GM21528 (cell line): Measurements from ENCODE around the gene GRIK3.

Source experiments
- ATAC-seq: cut with Tn5 transposase; IDR thresholded peaks from one replicate; pipeline ENCODE4 v1.9.1; 2021; ENCODE audit warnings: mild to moderate bottlenecking, moderate library complexity; ENCODE audit not compliant: unreplicated experiment, low FRiP score

Gene GRIK3

DNA sequence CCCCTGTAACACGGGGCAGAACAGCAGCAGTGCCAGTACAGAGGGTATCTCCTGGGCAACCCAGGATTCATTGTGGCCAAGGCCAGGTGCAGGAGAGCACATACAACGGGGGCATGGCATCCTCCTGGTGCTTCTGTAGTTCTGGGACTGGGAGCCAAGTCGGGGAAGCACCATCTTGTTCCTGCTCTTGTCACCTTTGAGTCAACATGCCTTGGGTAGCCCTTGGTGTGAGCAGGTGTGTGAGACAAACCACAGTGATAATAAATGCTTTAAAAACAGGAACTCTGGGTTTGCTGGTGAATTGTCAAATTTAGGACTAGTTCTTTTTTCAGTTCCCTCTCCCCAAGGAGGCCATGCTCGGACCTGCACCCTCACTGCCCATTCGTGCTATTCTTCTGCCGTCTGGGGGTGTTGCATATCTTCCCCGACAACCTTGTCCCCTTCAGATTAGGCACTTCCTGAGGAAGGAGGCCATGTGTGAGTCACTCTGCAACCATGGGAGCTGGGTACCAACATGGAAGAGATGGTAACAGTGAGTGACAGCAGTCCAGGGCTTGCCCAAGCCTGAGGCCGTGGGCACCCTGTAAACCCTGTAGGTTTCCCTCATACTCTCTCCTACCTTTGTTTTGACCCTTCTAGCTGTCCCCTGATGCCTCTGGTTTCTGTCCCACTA lies 150.2 kb downstream of the GRIK3 start:
- ATAC-seq: no peak

DNA sequence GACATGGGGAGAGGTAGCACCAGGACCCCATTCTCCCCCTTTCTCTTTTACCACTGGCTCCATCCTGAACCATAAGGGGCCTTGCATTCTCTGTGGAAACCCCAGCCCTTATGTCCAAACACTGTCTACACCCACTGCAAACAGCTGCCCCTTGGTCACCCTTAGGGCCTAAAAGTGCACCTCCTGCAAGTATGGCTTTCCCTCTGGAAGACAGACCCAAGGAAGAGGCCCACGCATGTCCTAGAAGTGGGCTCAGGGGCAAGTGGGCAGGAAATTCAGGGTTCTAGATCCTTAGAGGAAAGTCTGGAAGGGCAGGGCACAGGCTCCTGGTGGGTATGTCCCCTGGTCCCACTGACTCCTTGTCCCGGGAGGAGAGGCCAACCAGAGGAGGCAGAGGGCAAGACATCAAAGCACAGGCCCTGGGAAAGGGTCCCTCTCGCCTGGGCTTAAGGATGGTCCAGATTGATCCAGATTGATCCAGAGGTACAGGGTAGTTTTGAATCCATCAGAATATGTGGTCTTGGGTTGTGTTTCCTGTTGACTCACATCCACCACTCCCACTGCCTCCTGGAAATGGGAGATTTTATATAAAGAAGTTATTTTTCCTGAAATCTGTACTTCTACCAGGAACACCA lies 150.9 kb downstream of the GRIK3 start:
- ATAC-seq: no peak

GRCh38 chr1:36882536-36883285 lies 151.6 kb downstream of the GRIK3 start:
- no peak for ATAC-seq

- ATAC-seq: no peak
Observed at GRCh38 chr1:36881541-36881940, 152.8 kb downstream of the GRIK3 start.

GRCh38 chr1:36881068-36881405 lies 153.3 kb downstream of the GRIK3 start:
- no peak for ATAC-seq

DNA sequence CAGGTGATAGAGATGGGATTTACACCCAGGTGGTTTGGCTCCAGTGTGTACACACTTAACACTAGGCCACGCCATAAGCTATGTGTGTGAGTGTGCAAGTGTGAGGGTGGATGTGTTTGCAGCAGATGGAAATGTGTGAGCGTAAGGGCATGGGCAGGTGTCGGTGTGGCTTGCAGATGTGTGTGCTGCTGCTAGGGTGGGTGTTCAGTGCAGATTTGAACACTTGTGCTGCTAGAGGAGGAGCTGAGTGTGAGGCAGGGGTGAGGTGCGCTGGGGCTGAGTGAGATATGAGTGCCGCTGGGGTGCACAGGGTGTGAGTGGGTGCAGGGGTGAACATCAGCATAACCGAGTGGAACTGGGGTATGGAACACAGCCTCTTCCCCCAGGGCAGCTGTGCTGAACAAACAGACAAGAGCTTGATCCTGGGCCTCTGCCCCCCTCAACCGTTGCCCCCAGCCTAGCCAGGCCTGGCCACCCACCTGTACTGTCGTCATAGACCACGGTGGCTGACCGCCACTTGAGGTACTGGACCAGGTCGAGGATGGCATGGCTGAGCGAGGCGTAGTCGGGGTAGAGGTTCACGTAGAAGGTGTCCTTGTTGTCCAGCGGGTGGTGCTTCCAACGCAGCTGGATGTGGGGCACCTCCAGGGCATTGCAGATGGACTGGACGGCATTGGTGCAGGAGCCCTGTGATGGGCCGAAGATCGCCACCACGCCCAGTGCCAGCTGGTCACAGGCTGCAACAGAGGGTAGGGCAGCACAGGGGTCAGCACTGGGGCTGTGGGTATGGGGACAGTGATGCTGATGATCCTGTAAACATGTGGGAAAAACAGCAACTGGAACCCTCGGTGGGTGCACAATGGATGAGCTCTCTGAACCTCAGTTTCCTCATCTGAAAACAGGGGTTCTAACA lies 153.9 kb downstream of the GRIK3 start:
- no peak for ATAC-seq

GRCh38 chr1:36879613-36880012 lies 154.7 kb downstream of the GRIK3 start:
- no peak for ATAC-seq

DNA sequence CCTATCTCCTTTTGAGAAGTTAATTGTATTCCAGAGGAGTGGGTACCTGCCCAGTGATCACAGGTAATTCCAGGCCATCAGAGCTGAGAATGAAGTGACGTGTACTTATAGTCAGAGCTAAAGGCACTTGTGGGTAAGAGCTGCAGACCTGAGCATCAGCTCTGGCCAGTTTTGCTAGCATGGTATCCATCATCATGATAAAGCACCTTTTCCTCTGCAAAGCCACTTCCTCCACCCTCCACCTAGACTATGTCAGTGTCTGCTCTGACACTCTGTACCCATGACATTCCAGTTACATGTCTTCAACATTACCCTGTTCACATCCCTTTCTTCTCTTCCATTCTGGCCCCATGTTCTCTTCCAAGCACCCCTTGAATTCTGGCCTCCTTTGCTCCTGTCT lies 157.3 kb downstream of the GRIK3 start:
- ATAC-seq: no peak

DNA sequence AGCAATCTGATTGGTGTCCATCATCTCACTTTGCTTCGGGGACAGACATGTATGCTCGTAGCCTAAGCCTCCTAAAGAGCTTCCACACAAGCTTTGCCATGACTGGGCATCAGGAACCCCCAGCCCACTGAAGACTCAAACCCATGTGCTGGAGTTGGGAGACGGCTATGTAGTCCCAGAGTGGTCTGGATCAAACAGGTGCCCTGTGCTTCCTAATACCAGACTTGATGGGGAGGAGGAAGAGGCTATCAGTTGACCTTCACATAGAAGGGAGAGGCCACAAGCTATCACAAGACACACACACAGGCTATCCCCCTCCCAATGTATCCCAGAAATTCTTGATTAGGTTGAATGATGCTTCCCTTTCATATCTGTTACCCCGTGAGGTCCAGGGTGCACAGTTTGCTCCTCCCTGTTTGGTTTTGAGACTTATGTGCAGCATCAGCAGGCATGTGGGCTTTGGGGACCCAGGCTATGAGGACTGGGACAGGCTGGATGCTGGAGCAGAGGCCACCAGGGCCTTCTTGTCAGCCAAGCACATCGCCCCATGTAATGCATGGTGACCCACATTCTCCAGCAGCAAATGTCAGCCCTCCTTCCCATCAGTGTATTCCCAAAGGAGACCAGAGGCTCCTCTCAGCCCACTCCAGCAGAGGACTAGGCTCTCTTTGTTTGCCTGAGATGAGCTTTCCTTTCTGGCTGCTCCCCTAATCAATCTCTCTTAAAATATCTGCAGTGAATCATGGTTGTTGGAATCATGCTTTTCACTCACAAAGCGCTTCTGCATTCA lies 159.8 kb downstream of the GRIK3 start:
- no peak for ATAC-seq

- no peak for ATAC-seq
Observed at GRCh38 chr1:36872858-36873257, 161.5 kb downstream of the GRIK3 start.

GRCh38 chr1:36872126-36872754 lies 162.1 kb downstream of the GRIK3 start:
- ATAC-seq: no peak

DNA sequence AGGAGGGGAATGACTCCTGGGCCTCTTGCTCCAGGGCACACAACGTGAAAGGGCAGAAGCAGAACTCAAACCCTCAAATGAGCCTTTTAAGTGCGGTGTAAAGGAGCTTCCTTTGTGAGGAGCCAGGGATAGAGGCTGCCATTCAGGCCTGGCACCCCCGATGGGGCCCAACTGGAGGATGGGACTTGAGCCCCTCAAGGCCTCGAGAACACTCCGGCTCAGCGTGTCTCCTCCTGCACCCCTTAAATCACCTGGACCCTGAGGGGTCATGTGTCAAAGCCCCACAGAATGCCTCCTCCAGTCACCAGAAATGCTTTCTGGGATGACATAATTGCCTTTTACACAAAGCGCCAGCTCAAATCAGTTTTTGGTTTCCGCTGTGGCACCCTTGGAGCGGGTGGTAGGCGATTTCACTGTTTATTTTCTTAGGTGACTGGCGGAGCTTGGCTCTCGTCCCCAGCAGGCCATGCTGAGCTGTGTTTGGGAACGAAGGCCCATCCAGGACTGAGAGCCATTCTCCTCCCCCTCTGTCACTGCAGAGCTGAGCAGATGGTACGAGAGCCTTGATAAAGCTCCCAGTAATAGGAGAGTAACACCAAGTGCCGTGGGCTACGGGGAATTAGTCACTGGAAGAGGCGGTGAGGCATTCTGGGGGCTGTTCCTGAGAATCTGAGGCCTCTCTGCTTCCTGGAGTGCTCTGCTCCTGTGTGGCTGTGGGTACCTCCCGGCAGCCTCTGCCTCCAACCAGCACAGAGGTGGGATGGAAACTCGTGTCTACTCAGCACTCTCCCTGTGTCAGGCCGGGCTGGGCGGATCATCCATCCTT lies 163.0 kb downstream of the GRIK3 start:
- no peak for ATAC-seq

DNA sequence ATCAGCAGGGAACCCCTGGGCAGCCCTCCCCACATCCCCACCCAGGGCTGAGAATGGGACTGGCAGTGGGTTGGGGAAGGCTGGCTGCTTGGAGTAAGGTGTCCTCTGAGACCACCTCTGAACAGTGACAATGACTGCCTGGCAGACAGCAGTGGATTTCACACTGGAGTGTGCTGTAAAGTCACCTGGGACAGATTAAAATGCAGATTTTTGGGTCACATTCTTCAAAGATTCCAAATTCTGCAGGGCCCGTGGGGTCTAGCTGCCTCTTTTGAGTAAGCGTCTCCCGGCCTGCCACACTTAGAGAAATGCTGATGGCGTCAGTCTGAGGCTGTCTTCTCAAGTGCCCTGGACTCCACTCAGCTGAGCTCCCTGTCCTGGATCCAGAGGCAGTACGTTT lies 164.5 kb downstream of the GRIK3 start:
- ATAC-seq: no peak

DNA sequence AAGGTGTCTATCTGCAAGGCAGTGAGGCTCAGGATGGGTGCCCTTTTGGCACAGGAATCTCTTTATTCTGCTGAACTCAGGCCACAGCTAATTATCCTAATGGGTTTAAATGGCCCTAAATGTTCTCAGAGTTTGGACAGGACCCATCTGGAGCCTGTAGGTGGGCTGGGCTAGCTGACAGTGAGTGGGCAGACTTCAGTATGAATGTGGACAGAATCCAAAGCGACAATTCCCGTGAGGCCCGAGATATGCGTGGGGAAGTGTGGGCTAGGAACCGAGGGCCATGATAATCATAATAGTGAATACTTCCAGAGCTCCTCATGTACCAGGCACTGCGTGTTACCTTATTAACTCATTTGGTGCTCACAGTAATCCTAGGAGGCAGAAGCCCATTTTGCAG lies 165.3 kb downstream of the GRIK3 start:
- ATAC-seq: no peak

- no peak for ATAC-seq
Observed at GRCh38 chr1:36867575-36867974, 166.7 kb downstream of the GRIK3 start.

DNA sequence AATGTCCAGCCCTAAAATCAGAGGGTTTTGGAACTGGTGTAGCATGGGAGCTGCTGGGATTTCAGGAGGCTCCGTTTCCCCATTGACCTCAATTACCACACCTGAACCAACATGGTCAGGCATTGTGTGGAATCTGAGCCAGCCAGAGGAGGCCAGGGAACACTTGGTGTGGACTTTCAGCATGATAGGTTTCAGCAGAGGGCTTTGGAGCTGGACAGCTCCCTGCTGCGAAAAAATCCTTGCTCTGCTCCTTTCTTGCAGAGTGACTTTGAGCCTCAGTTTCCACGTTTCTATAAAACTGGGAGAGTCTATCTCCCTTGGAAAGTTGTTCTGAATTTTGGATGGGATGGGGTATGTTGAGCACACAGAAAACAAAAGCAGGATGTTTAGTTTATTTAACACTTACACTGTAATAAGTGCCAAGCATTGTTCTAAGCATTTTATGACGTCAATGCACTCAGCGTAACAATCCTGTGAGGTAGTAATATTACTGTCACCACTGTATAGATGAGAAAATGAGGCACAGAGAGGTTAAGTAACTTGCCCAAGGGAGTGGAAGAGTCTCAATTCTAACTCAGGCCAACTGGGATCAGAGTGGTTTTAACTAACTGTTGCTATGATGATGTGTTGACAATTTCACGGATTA lies 168.0 kb downstream of the GRIK3 start:
- no peak for ATAC-seq

DNA sequence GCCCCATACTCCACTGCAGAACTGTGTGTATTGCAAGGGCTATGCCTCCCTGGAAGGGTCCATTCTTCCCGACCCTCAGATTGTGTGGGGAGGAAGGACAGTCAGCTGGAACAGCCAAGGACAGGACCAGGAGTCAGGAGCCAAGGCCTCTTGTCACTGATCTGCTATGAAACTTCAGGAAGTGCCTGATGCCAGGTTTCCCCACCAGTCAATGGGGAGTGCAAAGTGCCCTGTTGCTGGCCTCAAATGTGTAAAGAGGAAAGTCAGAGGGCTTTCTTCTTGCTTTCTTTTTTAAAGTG lies 168.8 kb downstream of the GRIK3 start:
- no peak for ATAC-seq

GRCh38 chr1:36864823-36865601 lies 169.3 kb downstream of the GRIK3 start:
- ATAC-seq: no peak
